H1 (cell line): ENCODE results near the gene KXD1. TPM values are rescaled to one million over a fixed set of nuclear protein-coding genes. Genes with fewer than 3 reads are reported as not detected.

ENCODE experiments used
- ATF2 ChIP-seq: IDR thresholded peaks from 2 replicates; pipeline ENCODE4 v1.6.1; 2012; ENCODE audit warnings: low read length, inconsistent platforms
- CHD2 ChIP-seq: IDR thresholded peaks from 2 replicates; pipeline ENCODE4 v1.6.1; 2012; ENCODE audit warnings: low read length, improper control_type of control experiment
- NRF1 ChIP-seq: IDR thresholded peaks from 2 replicates; pipeline ENCODE4 v1.6.1; 2011; ENCODE audit warnings: mild to moderate bottlenecking, low read depth, low read length, improper control_type of control experiment
- SIRT6 ChIP-seq: IDR thresholded peaks from one replicate; pipeline ENCODE4 v1.7.1; 2012; ENCODE audit warnings: low read length, inconsistent platforms
- SIX5 ChIP-seq: IDR thresholded peaks from 2 replicates; pipeline ENCODE4 v1.6.1; 2011; ENCODE audit warnings: mild to moderate bottlenecking, low read depth, low read length
- TBP ChIP-seq: IDR thresholded peaks from 2 replicates; pipeline ENCODE4 v1.6.1; 2011; ENCODE audit warnings: low read depth, low read length, improper control_type of control experiment
- polyA plus RNA-seq, 7 experiments: library from polyadenylated mRNA; depleted of rRNA in 3 of 7; stranded (reverse) in 5 of 7; unstranded in 2 of 7; fragments of >200 nt in 5 of 7; fragments of 200-250 nt in 2 of 7; gene quantifications; 1 replicate in 5 of 7; 2 replicates in 1 of 7; 4 replicates in 1 of 7; pipeline versions ENCODE4 v1.2.1 to v1.2.3, GENCODE V29; 2011 to 2013; ENCODE audit warnings: missing spikeins in 2 of 7, mixed read lengths in 2 of 7
- total RNA-seq: library from RNA; stranded (reverse); fragmentation: NEBNext Ultra II Directional; extraction: Animal tissue kit (Norgen Biotek cat#: 25700); gene quantifications from 2 replicates; pipeline ENCODE4 v1.2.1, GENCODE V29; 2021

The KXD1 gene
- total and polyA plus RNA-seq, 2 of the 8 experiments (the other 6 are each of a cell fraction or from before 2014, with no cell fraction given) = 115 to 267 TPM

GRCh38 chr19:18536475-18536874, 21.2 kb upstream of the KXD1 start (continued):
- TF ChIP-seq ATF2 (no peak), NRF1 (no peak), SIRT6 (no peak), TBP (no peak), SIX5 (no peak), CHD2 (no peak)
